ENCODE measurements around the gene HRC. TPM values are rescaled to one million over a fixed set of nuclear protein-coding genes. Genes with fewer than 3 reads are reported as not detected.

Gene HRC
- total RNA-seq, 2 donors from 2014 or later = 0.53 to 1.8 TPM

DNA sequence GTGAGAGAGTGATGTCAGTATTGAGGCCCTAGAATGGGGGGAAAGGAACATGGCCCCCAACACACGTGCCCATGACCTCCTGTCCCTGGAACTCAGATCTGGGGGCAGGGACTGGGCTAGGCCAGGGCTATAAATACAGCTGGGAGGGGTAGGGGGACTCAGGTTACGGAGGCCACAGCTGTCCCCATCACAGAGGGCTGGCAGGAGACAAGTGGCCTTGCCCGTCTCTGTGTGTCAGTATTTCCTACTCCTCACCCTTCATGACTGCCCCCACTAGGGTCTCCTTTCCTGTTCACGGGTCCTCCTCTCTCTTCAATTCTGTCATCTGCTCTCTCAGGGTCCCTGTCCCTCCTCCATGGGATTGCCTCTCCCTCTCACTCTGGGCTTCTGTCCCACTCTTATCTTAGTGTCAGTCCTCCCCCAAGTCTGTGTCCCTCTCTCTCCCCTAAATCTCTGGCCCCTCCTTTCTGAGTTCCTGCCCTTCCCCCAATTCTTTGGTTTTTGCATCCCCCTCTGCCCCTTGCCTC is 687 bp upstream of the HRC start:
- Histone ChIP-seq H3K9ac (ENCODE audit: low read depth in 2 of 2, low read length in 2 of 2) (no peak overlapping the region), H3K27me3 (no peaks in the 10 kb centered on the region), H3K27ac (no peak overlapping the region), H3K4me1 (peaks cover 2% of the 10 kb centered on the region), H3K9me3 (no peaks in the 10 kb centered on the region), H3K36me3 (no peaks in the 10 kb centered on the region), H3K4me3 (no peak overlapping the region)
- DNase-seq = no peak
- intact Hi-C loops (cut with DNase I) = loop anchor here (5.0 kb wide), 1 partner anchor 41 kb away; no protein-coding TSS in a partner anchor
- TF ChIP-seq, protein P1, sequence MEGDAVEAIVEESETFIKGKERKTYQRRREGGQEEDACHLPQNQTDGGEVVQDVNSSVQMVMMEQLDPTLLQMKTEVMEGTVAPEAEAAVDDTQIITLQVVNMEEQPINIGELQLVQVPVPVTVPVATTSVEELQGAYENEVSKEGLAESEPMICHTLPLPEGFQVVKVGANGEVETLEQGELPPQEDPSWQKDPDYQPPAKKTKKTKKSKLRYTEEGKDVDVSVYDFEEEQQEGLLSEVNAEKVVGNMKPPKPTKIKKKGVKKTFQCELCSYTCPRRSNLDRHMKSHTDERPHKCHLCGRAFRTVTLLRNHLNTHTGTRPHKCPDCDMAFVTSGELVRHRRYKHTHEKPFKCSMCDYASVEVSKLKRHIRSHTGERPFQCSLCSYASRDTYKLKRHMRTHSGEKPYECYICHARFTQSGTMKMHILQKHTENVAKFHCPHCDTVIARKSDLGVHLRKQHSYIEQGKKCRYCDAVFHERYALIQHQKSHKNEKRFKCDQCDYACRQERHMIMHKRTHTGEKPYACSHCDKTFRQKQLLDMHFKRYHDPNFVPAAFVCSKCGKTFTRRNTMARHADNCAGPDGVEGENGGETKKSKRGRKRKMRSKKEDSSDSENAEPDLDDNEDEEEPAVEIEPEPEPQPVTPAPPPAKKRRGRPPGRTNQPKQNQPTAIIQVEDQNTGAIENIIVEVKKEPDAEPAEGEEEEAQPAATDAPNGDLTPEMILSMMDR (IDR thresholded peaks at IDR 0.05) = no peak

DNA sequence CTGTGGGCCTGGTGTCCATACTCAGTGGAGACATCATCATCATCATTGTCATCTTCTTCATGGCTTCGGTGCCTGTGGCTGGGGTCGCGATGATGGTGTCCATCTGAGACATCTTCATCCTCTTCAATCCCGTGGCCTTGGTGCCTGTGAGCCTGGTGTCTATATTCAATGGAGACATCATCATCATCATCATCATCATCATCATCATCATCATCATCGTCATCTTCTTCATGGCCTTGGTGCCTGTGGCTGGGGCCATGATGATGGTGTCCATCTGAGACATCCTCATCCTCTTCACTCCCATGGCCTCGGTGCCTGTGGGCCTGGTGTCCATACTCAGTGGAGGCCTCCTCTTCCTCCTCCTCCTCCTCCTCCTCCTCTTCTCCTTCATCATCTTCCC is 917 bp downstream of the HRC start:
- H3K27me3 ChIP-seq = no peaks in the 10 kb centered on the region
- no peaks in the 10 kb centered on the region for H3K9me3 ChIP-seq
- H3K4me1 ChIP-seq = no peaks in the 10 kb centered on the region
- DNase-seq = no peak
- no peak overlapping the region for H3K9ac ChIP-seq (ENCODE audit: low read depth in 2 of 2, low read length in 2 of 2)
- TF ChIP-seq, protein P1 (IDR thresholded peaks at IDR 0.05) = no peak
- no peaks in the 10 kb centered on the region for H3K36me3 ChIP-seq
- no peak overlapping the region for H3K4me3 ChIP-seq
- intact Hi-C loops (cut with DNase I) = no loop called here
- no peak overlapping the region for H3K27ac ChIP-seq

DNA sequence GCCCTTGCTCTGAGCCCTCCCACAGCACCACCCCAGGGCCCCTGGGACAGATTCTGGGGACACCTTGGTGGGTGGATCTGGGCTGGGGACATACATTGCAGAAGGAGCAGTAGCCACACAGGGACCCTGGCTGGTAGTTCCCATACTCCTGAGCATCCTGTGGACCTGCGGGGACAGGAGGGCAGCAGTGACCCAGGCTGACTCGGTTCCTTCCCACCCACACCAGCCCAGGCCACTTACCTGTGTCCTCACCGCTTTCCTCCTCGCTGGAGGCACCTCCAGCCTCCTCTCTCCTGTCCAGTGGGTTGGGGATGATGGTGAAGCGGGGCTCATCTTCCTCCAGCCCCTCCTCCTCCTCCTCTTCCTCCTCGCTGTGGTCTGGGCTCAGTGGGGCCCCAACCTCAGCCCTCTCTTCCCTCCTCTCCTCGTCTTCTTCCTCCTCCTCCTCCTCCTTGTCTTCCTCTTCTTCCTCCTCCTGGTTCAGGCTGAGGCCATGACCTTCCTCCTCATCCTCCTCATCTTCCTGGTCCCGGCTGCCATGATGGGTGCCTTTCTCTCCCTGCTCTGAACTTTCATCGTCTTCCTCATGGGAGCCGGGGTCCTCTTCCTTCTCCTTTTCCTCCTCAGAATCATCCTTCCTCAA is 1.9 kb downstream of the HRC start:
- no peak for DNase-seq
- Histone ChIP-seq H3K9me3 (no peaks in the 10 kb centered on the region), H3K36me3 (no peaks in the 10 kb centered on the region), H3K9ac (ENCODE audit: low read depth in 2 of 2, low read length in 2 of 2) (no peak overlapping the region), H3K27ac (no peak overlapping the region), H3K4me1 (no peaks in the 10 kb centered on the region), H3K27me3 (no peaks in the 10 kb centered on the region), H3K4me3 (no peak overlapping the region)
- intact Hi-C loops (cut with DNase I) = no loop called here
- TF ChIP-seq, protein P1 (IDR thresholded peaks at IDR 0.05) = no peak

DNA sequence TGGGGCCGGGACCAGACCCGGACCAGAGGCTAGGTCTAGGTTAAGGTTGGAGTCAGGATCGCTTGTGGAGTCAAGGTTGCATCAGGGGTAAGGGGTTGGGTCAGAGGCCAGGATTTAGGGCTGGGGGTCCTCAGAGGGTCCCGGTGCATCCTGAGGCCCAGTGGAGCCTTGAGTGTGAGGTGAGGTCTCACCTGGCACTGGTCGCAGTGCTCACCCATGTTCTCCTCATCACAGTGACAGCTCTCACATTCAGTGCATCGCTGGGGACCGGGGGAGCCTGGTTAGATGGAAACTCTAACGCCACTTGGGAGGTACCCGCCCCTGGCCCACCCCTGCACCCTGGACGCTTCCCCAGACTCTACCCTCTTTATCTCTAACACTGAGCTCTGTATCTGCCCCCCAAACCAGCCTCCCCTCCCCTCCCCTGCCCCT is 3.1 kb downstream of the HRC start:
- no peak overlapping the region for H3K9ac ChIP-seq (ENCODE audit: low read depth in 2 of 2, low read length in 2 of 2)
- H3K27me3 ChIP-seq = no peaks in the 10 kb centered on the region
- H3K36me3 ChIP-seq = no peaks in the 10 kb centered on the region
- no peak for DNase-seq
- no peaks in the 10 kb centered on the region for H3K9me3 ChIP-seq
- H3K27ac ChIP-seq = peak overlapping the region; percentile 92
- H3K4me3 ChIP-seq = no peak overlapping the region
- TF ChIP-seq, protein P1 (IDR thresholded peaks at IDR 0.05) = no peak
- intact Hi-C loops (cut with DNase I) = no loop called here
- no peaks in the 10 kb centered on the region for H3K4me1 ChIP-seq

DNA sequence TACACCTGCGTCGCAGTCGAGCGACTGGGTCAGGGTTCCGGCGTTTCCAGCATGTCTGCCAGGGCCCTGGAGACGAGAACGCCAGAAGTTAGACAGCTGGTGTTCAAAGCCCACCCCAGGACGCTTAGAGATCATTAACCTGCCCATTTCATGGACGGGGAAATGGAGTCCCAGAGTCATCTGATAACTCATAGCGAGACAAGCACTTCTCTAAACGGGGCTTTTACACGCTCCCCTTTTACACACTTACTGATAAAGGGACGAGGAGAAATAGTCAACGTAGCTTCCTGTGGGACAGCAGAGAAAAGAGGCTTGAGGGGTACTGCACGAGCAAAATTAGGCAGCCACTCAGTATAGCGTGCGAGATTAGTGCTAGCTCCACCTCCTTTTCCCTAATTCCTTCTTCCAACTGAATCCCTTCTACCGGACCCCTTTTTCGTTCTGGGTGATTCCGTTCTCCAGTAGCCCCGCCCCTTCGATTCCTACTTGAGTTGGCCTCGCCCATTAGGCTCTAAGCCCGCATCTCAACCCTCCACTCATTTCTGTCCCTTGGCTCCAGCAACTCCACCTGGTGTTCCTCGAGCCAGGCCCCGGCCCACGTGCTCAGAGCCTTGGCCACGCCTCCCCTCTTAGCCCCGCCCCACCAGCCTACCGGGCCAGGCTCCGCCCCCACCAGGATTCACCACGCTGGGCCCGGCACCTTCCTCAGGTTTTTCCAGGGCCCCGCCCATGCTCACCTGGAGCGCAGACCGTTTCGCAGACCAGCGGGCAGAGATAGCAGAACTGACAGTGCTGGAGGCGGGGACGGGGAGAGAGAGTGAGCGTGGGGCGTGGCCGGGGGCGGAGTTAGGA is 3.7 kb downstream of the HRC start:
- no peaks in the 10 kb centered on the region for H3K36me3 ChIP-seq
- no peaks in the 10 kb centered on the region for H3K4me1 ChIP-seq
- DNase-seq = peak; percentile 98
- intact Hi-C loops (cut with DNase I) = no loop called here
- no peaks in the 10 kb centered on the region for H3K9me3 ChIP-seq
- peak overlapping the region in 1 of 2 donors; percentile 100 for H3K9ac ChIP-seq (ENCODE audit: low read depth in 2 of 2, low read length in 2 of 2)
- peak overlapping the region; percentile 92 for H3K27ac ChIP-seq
- TF ChIP-seq, protein P1 (IDR thresholded peaks at IDR 0.05) = no peak
- peak overlapping the region; percentile 58 for H3K4me3 ChIP-seq
- no peaks in the 10 kb centered on the region for H3K27me3 ChIP-seq

Data from colonic mucosa (tissue), 4 donors.